HepG2 (cell line): ENCODE results near the gene SYNDIG1. TPM values are rescaled to one million over a fixed set of nuclear protein-coding genes. Genes with fewer than 3 reads are reported as not detected.

Experiments
- ATAC-seq: fragments of 200-7000 bp; cut with Tn5 transposase; 3 replicates; pipeline ENCODE4 v1.9.1; 2020; ENCODE audit warnings: mild to moderate bottlenecking, moderate library complexity
- BruUV-seq: library from RNA; stranded (reverse); fragments of 400-500 nt; replicated peaks from 2 replicates; lab custom pipeline; 2021; lab: Mats Ljungman, UMichigan
- CTCF ChIA-PET: fragments of 300-600 bp; formaldehyde crosslinking; extraction: SDS; loops from one replicate; lab custom pipeline; 2021; ENCODE audit warnings: low total read pairs, inconsistent platforms, low intra/inter-chr PET ratio; lab: Yijun Ruan, JAX
- POLR2A ChIA-PET: fragments of 350-600 bp; sonication (Branson Sonifier 250); formaldehyde crosslinking; loops from one replicate; lab custom pipeline; 2020; ENCODE audit warnings: antibody characterized with exemption, inconsistent platforms; lab: Yijun Ruan, JAX
- DNase-seq: peaks from one replicate; pipeline ENCODE4 v3.0.0-alpha.2; 2015; ENCODE audit warnings: low spot score
- FAIRE-seq: peaks from 3 replicates; lab custom pipeline; 2011; peaks lifted over from hg19 to GRCh38; lab: Jason Lieb, UNC
- H2AFZ ChIP-seq: one replicate; pipeline ENCODE4 v1.6.1; 2011; ENCODE audit warnings: low read length, inconsistent platforms
- H3K27ac ChIP-seq: fragments of 300-600 bp; 3 replicates; pipeline ENCODE4 v1.8.0; 2011; ENCODE audit warnings: mixed run types, mild to moderate bottlenecking, mixed read lengths, low read length, inconsistent platforms; ENCODE audit not compliant: insufficient read depth; ENCODE audit errors: extremely low read length
- H3K27me3 ChIP-seq, 2 experiments: fragments of 200-600 bp in 1 of 2; 2 replicates in 1 of 2; 3 replicates in 1 of 2; pipeline versions ENCODE4 v1.6.0 to v1.8.0; 2011; ENCODE audit warnings: low read length in 2 of 2, mild to moderate bottlenecking in 2 of 2, moderate library complexity in 2 of 2, inconsistent platforms in 1 of 2; ENCODE audit not compliant: insufficient read depth in 2 of 2, control insufficient read depth in 1 of 2
- H3K36me3 ChIP-seq, 2 experiments: fragments of 200-600 bp in 1 of 2; replicated peaks in 1 of 2; 2 replicates in 1 of 2; 3 replicates in 1 of 2; pipeline versions ENCODE4 v1.5.1 to v1.8.0; 2011; ENCODE audit warnings: low read length in 2 of 2, inconsistent platforms in 1 of 2; ENCODE audit not compliant: insufficient read depth in 2 of 2, control insufficient read depth in 1 of 2
- H3K4me1 ChIP-seq: 2 replicates; pipeline ENCODE4 v1.5.1; 2012; ENCODE audit warnings: low read length, inconsistent platforms; ENCODE audit not compliant: insufficient read depth
- H3K4me2 ChIP-seq: 2 replicates; pipeline ENCODE4 v1.6.0; 2011; ENCODE audit warnings: low read depth, low read length, inconsistent platforms
- H3K4me3 ChIP-seq, 3 experiments: fragments of 200-600 bp in 1 of 3; sonication (generic), shearing (Covaris generic) in 1 of 3; replicated peaks in 1 of 3; 2 replicates each; pipeline ENCODE4 v1.5.1; 2011 to 2016; ENCODE audit warnings: low read length in 3 of 3, inconsistent platforms in 2 of 3, low read depth in 2 of 3, mild to moderate bottlenecking in 2 of 3, control low read depth in 1 of 3, mixed read lengths in 1 of 3; ENCODE audit not compliant: insufficient read depth in 1 of 3
- H3K79me2 ChIP-seq: one replicate; pipeline ENCODE4 v1.6.1; 2011; ENCODE audit warnings: low read length, inconsistent platforms; ENCODE audit not compliant: insufficient read depth
- H3K9ac ChIP-seq: 2 replicates; pipeline ENCODE4 v1.6.0; 2011; ENCODE audit warnings: mild to moderate bottlenecking, low read depth, low read length, inconsistent platforms; ENCODE audit not compliant: insufficient read depth
- H3K9me3 ChIP-seq: 2 replicates; pipeline ENCODE4 v1.5.1; 2012; ENCODE audit warnings: mild to moderate bottlenecking, low read length
- H4K20me1 ChIP-seq: 2 replicates; pipeline ENCODE4 v1.6.0; 2011; ENCODE audit warnings: inconsistent platforms, mild to moderate bottlenecking, low read length, moderate library complexity; ENCODE audit not compliant: insufficient read depth
- CAMTA2 ChIP-seq: sonication (generic); formaldehyde crosslinking; IDR thresholded peaks from 2 replicates; pipeline ENCODE4 v1.4.0; 2020; ENCODE audit warnings: mild to moderate bottlenecking, missing genetic modification reagents, borderline replicate concordance
- FOXO1 ChIP-seq: sonication (generic); formaldehyde crosslinking; IDR thresholded peaks from 2 replicates; pipeline ENCODE4 v1.4.0; 2020; ENCODE audit warnings: missing genetic modification reagents
- IRF1 ChIP-seq: sonication (generic); formaldehyde crosslinking; IDR thresholded peaks from 2 replicates; pipeline ENCODE4 v1.4.0; 2020; ENCODE audit warnings: low read depth, mild to moderate bottlenecking, missing genetic modification reagents
- KLF15 ChIP-seq: sonication (generic); formaldehyde crosslinking; IDR thresholded peaks from 2 replicates; pipeline ENCODE4 v1.8.1; 2023; ENCODE audit warnings: borderline replicate concordance, mild to moderate bottlenecking, inconsistent platforms, missing genetic modification reagents, mixed read lengths
- NFRKB ChIP-seq: fragments of 450-650 bp; IDR thresholded peaks from 2 replicates; pipeline ENCODE4 v1.6.1; 2017
- TCF12 ChIP-seq, 2 experiments: fragments of 450-650 bp in 1 of 2; sonication (generic) in 1 of 2; formaldehyde crosslinking in 1 of 2; IDR thresholded peaks; 2 replicates each; pipeline versions ENCODE4 v1.6.1 to v1.8.0; 2017 to 2022; ENCODE audit warnings: antibody characterized with exemption in 1 of 2, mild to moderate bottlenecking in 1 of 2, missing genetic modification reagents in 1 of 2, moderate library complexity in 1 of 2
- ZBTB25 ChIP-seq: IDR thresholded peaks from 2 replicates; pipeline ENCODE4 v1.6.1; 2018; ENCODE audit warnings: missing genetic modification reagents
- ZBTB34 ChIP-seq: sonication (generic); formaldehyde crosslinking; IDR thresholded peaks from 2 replicates; pipeline ENCODE4 v1.8.0; 2022; ENCODE audit warnings: mild to moderate bottlenecking, missing genetic modification reagents
- ZBTB7A ChIP-seq: sonication (generic); formaldehyde crosslinking; IDR thresholded peaks from 2 replicates; pipeline ENCODE4 v1.8.0; 2022; ENCODE audit warnings: mild to moderate bottlenecking, missing genetic modification reagents
- ZHX2 ChIP-seq, 2 experiments: sonication (generic) in 1 of 2; formaldehyde crosslinking in 1 of 2; IDR thresholded peaks; 2 replicates each; pipeline versions ENCODE4 v1.6.1 to v1.9.0; 2014 to 2022; ENCODE audit warnings: antibody characterized with exemption in 1 of 2, borderline replicate concordance in 1 of 2, inconsistent platforms in 1 of 2, low read depth in 1 of 2, missing genetic modification reagents in 1 of 2
- ZMAT5 ChIP-seq: sonication (generic); formaldehyde crosslinking; IDR thresholded peaks from 2 replicates; pipeline ENCODE4 v1.5.0; 2020; ENCODE audit warnings: mild to moderate bottlenecking, low read depth, missing genetic modification reagents, borderline replicate concordance
- ZNF33B ChIP-seq: sonication (generic); formaldehyde crosslinking; IDR thresholded peaks from 2 replicates; pipeline ENCODE4 v1.5.1; 2020; ENCODE audit warnings: mild to moderate bottlenecking, missing genetic modification reagents
- ZNF451 ChIP-seq: sonication (generic); formaldehyde crosslinking; IDR thresholded peaks from 2 replicates; pipeline ENCODE4 v1.5.0; 2020; ENCODE audit warnings: mild to moderate bottlenecking, missing genetic modification reagents
- ZNF614 ChIP-seq: IDR thresholded peaks from 2 replicates; pipeline ENCODE4 v1.6.1; 2018; ENCODE audit warnings: missing biosample characterization, missing genetic modification reagents, inconsistent platforms, borderline replicate concordance
- ZNF891 ChIP-seq: sonication (generic); formaldehyde crosslinking; IDR thresholded peaks from 2 replicates; pipeline ENCODE4 v1.5.0; 2020; ENCODE audit warnings: mild to moderate bottlenecking, missing genetic modification reagents
- WGBS: methylation state at CpG from one replicate; pipeline ENCODE4 v1.1.6; 2017; ENCODE audit warnings: low lambda C conversion rate; 5-methylcytosine and 5-hydroxymethylcytosine counted together
- in situ Hi-C: cut with HindIII; loops from 2 replicates; pipeline ENCODE4 v1.10.0; 2017; ENCODE audit warnings: low pct_unique_long_range_greater_than_20kb; ENCODE audit not compliant: extremely low pct_ligation_motif_present
- intact Hi-C: fragments of 100-400 bp; cut with micrococcal nuclease; formaldehyde crosslinking; loops from one replicate; pipeline ENCODE4 v1.10.0; 2022; ENCODE audit not compliant: unreplicated experiment
- polyA plus RNA-seq, 8 experiments: library from polyadenylated mRNA; depleted of rRNA in 3 of 8; stranded (reverse) in 7 of 8; unstranded in 1 of 8; fragments of >200 nt; fragmentation: Illumina TruSeq in 4 of 8; extraction: Trizol in 4 of 8; gene quantifications; 2 replicates each; pipeline versions ENCODE4 v1.2.1 to v1.2.3, GENCODE V29; 2011 to 2016; ENCODE audit warnings: low read depth in 4 of 8, missing spikeins in 1 of 8, mixed read lengths in 1 of 8; ENCODE audit not compliant: insufficient read depth in 1 of 8
- total RNA-seq, 5 experiments: library from RNA; depleted of rRNA; stranded (reverse); fragments of >200 nt; fragmentation: Illumina TruSeq; extraction: Trizol; gene quantifications; 2 replicates each; pipeline ENCODE4 v1.2.3, GENCODE V29; 2016; ENCODE audit warnings: low read depth in 1 of 5

The SYNDIG1 gene
- total and polyA plus RNA-seq, 2 of the 13 experiments (the other 11 are each of a cell fraction or from before 2014, with no cell fraction given) = not detected

GRCh38 chr20:24543741-24544140, 74.3 kb downstream of the SYNDIG1 start:
- POLR2A ChIA-PET = no interaction called here
- H3K9me3 ChIP-seq = no peaks in the 10 kb centered on the region
- TF ChIP-seq ZBTB7A (CRISPR knock-in tag) (no peak), FOXO1 (CRISPR knock-in tag) (no peak), NFRKB (no peak), IRF1 (CRISPR knock-in tag) (no peak), KLF15 (CRISPR knock-in tag) (no peak), ZBTB34 (CRISPR knock-in tag) (no peak), ZNF451 (CRISPR knock-in tag) (no peak), ZNF614 (CRISPR knock-in tag) (no peak), ZMAT5 (CRISPR knock-in tag) (no peak), ZNF891 (CRISPR knock-in tag) (no peak), CAMTA2 (no peak), ZHX2 (IDR thresholded peaks at IDR 0.05; ENCODE audit: low read depth) (no peak), ZHX2 (CRISPR knock-in tag; IDR thresholded peaks at IDR 0.05; ENCODE audit: borderline replicate concordance) (no peak), TCF12 (IDR thresholded peaks at IDR 0.05) (no peak), TCF12 (CRISPR knock-in tag; IDR thresholded peaks at IDR 0.05) (no peak), ZNF33B (no peak), ZBTB25 (CRISPR knock-in tag) (no peak)
- TF ChIP-seq, all 625 proteins: peak for 0
- H3K4me3 ChIP-seq = no peak overlapping the region
- no peak for FAIRE-seq
- no peak overlapping the region for H2AFZ ChIP-seq
- no peaks in the 10 kb centered on the region for H3K79me2 ChIP-seq
- H3K4me2 ChIP-seq = no peak overlapping the region
- CTCF ChIA-PET = no interaction called here
- no peaks in the 10 kb centered on the region for H3K36me3 ChIP-seq
- no TSS peak for BruUV-seq
- no peak overlapping the region for H3K27ac ChIP-seq
- ATAC-seq = no peak
- H3K27me3 ChIP-seq = peaks cover 1 to 20% of the 10 kb centered on the region in 2 experiments; a peak in 4 of 5 replicates
- H3K4me1 ChIP-seq = no peaks in the 10 kb centered on the region
- in situ Hi-C loops (no loop called here), intact Hi-C loops (no loop called here)
- no peak for DNase-seq
- no peak overlapping the region for H3K9ac ChIP-seq
- WGBS = 23% methylated on average over 6 of the region's 6 CpGs
- H4K20me1 ChIP-seq = no peaks in the 10 kb centered on the region
